NK-92 (cell line): Measurements from ENCODE around the gene SMAD9.

Source experiments
- DNase-seq: peaks from one replicate; lab custom pipeline; 2025; ENCODE audit not compliant: unreplicated experiment; lab: John Stamatoyannopoulos, UW

Gene SMAD9

DNA sequence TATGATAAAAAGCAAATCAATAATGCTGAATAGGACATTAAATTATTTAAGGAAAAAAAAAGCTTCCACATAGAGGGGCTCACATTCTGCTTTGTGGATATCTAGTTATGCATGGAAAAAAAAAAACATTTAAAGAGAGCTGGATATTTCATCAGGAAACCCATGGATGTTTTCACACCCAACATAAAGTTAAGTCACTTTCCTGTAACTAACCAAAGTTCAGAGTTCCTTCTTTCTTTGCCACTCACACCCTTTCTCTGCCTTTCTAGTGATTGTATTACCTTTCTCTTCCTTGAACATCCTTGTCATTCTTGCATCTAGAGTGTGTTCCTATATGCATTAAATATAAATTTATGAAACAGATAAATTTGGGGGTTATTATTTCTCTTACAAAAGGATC, 53.8 kb downstream of the SMAD9 start:
- DNase-seq, result no peak

DNA sequence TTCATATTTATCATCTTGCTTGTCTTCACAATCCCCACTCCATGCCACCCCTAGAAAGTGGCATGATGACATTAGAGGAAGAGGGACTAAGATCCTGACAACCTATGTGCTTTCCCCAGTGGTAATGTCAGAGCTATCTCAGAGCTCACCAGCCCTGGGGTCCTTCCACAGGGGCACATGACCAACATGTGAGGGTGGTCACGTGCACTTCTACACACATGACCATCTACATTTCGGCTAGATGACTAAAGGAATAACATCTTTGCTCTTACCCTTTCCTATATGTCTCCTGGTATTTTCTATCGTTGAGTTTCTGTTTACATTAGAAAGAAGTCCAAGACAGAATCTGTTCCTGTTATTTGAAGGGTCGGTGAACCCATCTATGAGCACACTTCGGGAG, 54.8 kb downstream of the SMAD9 start:
- no peak for DNase-seq

DNA sequence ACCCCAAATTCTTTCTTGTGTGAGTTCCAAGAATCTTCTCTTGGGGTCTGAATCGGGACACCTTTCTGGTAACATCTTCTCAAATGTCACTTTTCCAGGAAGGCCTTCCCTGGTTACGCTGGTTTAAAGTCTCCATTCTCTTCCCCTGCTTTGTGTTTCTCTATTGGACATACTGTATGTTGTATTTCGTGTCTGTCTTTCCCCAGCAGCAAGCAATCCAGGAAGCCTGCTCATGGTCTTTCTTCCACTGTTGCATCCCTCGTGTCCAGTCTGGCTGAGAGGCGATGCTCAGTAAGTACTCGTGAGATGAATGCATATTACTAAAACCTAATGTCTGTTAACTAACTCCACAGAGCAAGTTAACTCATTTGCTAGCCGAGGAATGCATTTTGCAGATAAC, 57.3 kb downstream of the SMAD9 start:
- DNase-seq, result no peak

DNA sequence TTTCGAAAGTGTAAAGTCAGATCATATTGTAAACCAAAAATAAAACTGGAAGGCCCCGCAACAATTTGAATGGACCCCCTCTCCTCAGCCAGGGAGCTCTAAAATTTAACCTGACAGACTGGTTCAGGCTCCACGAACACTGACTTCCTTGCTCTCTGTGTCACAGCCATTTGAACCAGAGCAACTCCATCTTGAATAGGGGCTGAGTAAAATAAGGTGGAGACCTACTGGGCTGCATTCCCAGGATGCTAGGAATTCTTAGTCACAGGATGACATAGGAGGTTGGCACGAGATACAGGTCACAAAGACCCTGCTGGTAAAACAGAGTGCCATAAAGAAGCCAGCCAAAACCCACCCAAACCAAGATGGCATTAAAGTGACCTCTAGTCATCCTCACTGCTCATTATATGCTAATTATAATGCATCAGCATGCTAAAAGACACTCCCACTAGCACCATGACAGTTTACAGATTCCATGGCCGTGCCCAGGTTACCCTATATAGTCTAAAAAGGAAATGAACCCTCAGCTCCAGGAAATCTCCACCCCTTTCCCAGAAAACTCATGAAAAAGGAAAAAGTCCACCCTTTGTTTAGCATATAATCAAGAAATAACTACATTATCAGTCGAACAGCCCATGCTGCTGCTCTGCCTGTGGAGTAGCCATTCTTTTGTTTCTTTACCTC, 57.9 kb downstream of the SMAD9 start:
- DNase-seq, result no peak

DNA sequence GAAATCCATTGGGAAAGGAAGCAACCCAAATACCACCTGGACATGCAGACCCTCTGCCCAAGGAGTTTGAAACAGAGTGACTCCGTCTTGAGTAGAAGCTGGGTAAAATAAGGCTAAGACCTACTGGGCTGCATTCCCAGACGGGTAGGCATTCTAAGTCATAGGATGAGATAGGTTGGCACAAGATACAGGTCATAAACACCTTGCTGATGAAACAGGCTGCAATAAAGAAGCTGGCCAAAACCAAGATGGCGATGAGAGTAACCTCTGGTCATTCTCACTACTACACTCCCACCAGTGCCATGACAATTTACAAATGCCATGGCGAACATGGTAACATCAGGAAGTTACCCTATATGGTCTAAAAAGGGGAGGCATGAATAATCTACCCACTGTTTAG, 60.8 kb downstream of the SMAD9 start:
- DNase-seq, result no peak

DNA sequence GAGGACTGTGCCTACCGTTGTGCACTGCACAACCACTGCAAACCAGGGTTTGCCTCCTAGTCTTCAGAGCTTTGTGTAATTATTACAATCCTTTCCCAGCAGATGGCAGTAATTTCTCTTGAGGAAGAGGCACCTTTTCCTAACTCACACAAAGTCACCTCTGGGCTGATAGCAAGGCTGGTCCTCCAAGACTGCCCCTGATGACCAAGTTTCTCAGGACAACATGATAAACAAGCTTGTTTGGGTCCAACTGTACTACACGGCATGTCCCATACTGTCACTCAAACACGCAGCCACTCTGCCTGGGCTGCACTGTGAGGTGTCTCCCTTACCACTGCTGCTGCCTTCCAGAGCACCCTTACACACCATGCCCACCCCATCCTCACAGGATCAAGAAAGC, 61.7 kb downstream of the SMAD9 start:
- DNase-seq, result no peak

DNA sequence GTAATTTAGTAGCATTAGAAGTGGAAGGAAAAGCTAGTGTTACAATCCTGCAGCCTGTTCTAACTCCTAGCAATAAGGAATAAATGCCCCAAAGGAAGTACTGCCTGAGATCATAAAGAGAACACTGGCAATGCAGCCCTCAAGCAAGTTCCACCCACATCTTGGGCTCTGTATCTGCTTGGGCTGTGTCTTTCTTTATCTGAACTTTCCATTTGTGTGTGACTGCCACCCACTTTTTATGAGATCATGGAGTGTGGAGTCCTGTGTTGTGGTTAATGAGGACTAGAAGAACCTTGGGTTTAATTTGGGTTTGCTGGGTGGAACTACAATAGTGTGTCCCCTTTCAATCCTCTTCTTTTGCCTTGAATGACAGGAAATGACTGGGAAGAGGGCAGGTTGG, 62.8 kb downstream of the SMAD9 start:
- no peak for DNase-seq

DNA sequence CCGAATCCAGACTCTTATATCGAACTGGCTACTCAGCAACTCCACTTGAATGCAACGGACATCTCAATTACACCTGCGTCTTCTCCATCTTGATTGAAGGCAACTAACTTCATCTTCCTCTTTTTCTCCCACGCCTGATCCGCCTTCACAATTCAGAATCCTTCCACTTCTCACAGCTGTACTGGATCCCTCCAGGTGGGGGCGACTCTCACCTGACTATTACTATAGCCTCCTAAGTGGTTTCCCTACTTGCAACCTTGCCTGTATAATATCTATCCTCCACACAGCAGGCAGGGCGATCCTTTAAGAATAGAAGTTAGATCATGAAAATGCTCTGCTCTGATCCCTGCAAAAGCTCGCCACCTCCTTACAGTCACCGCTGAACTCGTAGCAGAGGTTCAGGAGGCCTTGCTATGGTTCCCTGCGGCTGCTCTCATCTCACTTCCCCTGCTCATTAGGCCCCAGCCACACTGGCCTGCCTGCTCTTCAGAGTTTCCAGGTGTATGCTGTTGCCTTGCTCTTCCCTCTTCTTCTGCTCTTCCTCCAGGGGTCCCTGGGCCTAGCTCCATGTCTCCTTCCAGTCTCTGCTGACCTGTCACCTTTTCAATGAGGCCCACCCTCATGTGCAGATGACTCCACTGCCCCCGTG, 69.1 kb downstream of the SMAD9 start:
- DNase-seq, result no peak

DNA sequence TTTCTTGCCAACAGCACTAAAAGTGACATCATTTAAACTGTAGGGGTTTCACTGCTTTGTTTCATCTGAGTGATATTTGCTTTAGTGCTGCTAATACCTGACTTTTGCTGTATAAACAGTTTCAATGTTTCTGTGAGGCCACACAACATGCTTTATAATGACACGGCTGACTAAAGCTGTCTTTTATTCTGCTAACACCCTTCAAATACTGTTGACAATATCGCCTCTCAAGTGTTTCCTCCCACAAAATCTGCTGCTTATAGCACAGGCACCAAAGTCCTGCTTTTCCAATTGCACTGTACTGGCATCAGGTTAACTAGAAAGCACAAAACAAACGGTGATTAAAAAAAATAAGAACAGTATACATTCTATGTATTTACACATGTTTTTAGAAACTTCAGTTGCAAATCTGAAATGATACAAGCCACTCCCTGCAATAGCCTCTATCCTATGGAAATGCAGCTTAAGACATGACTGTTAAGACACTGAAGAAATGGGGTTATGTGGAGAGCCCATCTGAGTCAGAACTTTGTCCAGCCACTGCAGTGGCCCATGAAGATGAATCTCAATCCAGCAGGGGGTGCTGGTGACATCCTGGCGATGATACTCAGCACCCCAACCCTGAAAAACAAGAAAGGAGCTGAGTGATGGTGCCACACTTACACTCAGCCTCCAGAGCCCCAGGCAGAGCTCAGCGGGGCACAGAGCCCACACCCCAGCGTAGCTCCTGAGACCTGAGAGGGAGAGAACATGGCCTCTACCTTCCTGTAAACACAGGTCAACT, 71.6 kb downstream of the SMAD9 start:
- DNase-seq, result no peak

DNA sequence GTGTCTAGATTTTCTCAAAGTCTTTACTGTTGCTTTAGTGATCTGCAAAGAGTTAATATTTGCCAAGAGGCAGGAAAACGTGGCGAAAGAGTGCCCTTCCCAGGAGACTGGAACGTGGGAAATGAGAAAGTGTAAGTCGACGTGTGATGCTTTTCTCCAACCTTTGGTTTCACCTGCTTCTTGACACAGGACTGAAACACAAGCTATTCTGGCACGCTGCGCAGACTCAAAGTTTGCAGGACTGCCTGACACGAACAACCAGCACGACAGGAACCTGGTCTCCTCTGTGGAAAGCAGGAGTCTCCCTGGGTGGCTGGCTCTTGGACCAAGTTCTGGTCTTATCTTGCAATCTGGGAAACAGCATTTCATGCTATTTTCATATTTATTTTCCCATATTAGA, 72.4 kb downstream of the SMAD9 start:
- no peak for DNase-seq

DNA sequence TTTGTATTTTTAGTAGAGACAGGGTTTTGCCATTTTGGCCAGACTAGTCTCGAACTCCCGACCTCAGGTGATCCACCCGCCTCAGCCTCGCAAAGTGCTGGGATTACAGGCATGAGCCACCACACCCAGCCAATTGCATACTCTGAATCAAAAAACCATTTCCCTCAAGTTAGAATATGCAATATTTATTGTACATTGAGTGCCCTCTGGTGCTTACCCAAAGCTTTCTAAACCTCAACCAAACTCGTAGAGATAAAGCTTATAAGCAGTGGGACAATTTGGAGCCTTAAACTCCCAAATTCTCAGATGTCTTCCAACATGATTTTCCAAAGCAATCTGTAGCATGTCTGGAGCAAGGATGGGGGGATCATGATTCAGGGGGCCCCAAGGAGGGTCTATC, 78.6 kb downstream of the SMAD9 start:
- no peak for DNase-seq

DNA sequence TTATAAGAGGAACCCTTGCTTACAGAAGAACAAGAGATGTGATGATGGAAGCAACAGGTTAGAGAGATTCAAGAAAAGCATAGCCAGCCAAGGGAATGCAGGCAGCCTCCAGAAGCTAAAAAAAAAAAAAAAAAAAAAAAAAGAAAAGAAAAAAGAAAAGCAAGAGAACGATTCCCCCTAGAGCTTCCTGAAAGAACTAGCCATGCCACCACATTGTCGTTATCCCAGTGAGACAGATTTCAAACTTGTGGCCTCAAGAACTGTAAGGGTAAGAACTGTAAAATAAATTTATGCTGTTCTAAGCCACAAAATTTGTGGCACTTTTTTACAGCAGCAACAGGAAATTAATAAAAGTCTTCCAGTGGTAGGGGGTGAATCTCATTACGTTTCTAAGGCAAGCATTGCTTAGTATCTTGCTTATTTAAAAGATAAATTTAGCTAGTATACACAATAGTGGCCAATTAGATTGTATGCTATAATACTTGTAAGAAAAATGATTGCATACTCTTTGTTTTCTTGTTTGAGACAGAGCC, 79.3 kb downstream of the SMAD9 start:
- no peak for DNase-seq

DNA sequence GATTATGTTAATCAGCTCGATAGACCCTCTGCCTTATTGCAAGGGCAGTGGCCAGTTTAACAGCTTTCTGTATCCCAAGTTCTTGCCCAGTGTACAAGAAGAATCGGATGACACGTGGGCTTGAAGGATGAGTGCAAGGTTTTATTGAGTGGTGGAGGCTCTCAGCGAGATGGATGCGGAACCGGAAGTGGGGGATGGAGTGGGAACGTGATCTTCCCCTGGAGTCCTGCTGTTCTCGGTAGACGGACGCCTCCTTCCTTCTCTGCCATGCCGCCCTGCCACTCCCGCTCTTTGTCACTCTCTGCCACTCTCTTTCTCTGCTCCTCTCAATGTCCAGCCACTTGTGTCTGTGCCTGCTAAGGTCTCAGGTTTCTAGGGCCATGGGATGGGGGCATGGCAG, 80.1 kb downstream of the SMAD9 start:
- no peak for DNase-seq

DNA sequence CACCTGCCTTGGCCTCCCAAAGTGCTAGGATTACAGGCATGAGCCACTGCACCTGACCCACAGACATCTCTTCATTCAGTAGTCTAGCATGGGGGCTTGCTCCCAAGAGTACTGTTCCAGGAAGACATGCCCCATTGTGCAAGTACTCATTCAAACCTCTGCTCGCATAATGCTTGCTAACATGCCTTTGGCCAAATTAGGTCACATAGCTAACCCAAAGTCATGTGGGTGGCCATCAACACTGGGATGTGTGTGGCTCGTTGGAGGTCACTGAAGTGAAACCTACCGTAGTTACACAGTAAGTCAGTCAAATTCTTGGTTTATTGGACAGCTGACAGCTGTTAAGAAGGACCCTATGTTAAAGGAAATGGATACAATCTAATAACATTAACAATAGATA, 80.8 kb downstream of the SMAD9 start:
- no peak for DNase-seq

DNA sequence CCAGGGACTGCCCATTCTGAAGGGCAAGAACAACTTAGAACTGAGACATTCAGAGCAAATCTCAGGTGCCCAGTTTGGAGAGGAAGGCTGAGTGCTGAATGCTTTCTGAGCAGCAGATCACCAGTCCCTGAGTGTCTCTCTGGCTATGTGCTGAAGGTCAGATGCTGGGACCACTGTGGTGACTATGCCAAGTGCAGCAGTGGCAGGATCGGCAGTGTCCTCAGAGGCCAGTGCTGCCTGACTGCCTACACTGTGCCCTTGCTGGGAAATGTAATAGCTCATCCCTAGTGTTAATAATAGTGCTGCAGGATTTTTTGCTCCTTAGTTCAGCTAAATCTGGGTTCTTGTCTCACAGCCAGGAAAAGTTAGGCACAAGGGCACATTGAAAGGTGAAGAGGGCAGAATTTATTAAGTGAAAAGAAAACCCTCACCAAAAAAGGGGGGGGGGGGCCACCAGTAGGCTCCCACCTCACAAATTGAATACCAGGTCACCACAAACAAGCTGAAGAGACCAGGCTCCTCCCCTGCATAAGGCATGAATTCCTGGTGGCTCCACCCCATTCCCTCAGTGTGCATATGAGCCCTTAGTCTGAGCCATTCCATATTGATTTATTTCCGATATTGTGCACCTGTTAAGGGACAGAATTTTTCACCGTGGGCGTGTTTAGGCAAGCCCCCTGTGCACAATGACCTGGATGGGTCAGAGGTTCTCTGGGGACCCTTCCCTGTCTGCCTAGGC, 82.5 kb downstream of the SMAD9 start:
- no peak for DNase-seq

DNA sequence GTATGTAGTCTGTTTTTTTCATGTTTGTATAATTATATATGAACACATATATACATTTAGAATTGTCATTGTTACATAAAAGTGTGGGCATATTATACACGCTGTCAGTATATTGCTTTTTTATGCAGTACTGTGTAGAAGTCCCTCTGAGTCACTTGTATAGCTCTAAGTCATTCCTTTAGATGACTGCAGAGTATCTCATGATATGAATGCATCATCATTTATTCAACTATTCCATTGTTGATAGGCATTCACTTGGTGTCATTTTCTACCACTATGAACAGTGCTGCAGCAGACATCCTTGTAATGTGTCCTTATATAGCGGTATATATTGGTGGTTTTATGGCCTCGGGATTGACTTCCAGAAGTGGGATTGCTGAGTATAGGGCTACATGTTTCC, 85.7 kb downstream of the SMAD9 start:
- DNase-seq, result no peak

DNA sequence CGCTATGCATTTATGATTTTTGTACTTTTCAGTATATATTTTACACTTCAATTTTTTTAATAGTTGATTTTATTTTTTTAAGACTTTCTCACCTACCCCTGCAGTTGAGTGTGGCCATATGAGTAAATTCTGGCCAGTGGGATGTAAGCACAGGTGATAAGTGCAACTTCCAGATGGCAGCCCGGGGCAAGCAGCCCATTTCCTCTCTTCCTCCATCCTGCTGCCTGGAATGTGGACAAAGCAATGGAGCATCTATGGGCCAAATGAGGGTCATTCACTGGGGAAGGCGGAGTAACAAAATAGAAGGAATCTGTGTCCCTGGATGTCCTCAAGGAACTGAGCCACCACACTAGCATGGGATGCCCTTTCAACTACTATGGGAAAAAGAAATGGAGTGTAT, 88.7 kb downstream of the SMAD9 start:
- DNase-seq, result no peak

DNA sequence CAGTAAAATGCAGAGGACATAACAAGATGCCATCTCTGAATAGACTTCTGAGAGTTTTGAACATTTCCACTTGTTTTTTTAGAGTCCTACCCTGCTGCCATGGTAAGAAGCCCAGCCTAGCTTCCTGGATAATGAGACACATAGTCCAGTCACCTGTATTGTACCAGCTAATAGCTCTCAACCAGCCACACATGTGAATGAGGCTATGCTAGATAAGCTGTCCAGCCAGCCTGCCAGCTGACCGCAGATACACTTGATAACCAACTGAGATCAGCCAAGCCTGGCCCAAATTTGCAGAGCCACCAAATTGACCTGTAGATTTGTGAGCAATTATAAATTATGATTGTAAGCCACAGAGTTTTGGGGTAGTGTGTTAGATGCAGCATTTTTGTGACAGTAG, 90.3 kb downstream of the SMAD9 start:
- DNase-seq, result no peak

DNA sequence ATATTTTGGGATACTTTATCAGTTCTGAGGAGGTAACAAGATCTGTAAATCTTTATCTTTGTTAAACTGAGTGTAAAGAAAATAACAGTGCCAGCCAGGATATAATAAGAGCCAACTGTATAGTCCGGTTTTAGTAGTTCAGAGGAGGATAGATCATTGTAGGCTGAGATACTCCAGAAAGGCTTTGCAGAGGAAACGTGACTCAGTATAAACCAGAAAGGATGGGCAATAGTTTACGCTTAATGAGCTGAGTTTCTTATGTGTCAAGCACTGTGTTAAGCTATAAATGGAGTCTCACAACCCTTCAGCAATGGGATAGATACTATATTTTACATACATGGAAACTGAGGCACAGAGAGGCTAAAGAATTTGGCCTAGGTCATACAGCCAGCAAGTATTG, 97.3 kb downstream of the SMAD9 start:
- no peak for DNase-seq

DNA sequence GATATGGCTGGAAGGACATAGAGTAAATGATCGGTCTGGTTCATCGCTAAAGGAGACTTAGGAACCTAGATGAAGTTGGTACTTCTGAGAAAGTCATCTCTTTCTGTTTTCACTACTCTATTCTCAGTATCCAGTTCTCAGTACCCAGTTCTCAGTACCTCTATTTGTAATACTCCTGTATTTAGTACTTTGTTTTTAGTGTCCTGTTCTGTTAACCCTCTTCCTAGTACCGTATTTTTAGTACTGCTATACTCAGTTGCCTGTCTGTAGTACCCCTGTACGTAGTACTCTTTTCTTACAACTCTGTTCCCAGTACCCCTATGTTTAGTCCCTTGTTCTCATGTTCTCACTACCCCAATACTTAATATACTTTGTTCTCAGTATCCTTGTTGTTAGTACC, 99.8 kb downstream of the SMAD9 start:
- no peak for DNase-seq

DNA sequence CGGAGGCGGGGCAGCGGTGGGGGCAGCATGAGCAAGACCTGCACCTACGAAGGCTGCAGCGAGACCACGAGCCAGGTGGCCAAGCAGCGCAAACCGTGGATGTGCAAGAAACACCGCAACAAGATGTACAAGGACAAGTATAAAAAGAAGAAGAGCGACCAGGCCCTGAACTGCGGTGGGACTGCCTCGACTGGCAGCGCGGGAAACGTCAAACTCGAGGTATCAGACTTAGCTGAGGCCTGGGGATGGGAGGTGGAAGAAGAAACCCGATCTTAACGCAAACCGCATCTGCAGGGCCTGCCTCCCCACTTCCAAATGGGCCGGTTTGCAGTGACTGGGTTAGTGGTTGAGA, 100.3 kb downstream of the SMAD9 start:
- no peak for DNase-seq
